HG03460 (cell line): ENCODE data around the gene SEMA5A.

ENCODE experiments used
- ATAC-seq: cut with Tn5 transposase; IDR thresholded peaks from one replicate; pipeline ENCODE4 v1.9.1; 2021; ENCODE audit not compliant: unreplicated experiment

Gene SEMA5A

DNA sequence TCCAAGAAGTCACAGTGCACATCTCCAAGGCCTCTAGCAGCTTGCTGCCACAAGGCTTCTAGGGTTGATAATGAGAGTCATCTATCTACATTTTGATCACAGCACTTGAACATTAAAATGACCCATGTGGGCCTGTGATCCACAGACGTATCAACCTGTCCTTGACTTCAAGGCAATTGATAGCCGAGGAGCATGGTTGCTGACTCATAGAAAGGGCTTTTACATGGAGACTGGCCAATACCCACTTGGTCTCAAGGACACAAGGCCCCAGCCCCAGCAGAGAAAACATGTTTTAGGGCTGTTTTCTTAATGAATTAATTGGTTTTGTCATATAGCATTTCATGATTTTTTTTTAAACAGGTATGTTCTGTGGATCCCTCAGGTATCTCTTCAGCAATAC is 314.0 kb downstream of the SEMA5A start:
- ATAC-seq: no peak

DNA sequence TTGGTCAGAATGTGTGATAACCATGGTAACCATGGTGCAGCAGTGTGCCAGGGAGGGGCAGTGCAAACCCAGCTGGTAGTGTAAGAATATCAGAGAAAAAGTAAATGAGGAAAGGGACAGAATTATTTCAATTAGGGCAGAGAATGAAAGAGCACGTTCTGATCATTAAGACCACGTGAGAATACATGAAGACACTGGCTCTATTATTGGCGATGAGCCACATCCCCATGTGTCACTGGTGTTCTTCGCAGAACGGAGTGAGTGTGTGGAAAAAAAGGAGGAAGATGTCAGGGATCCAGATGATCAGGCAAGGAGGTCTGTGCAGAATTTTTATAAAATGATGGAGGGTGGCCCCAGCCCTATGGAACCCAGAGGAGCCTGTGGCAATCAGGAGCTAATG is 315.5 kb downstream of the SEMA5A start:
- ATAC-seq: no peak

DNA sequence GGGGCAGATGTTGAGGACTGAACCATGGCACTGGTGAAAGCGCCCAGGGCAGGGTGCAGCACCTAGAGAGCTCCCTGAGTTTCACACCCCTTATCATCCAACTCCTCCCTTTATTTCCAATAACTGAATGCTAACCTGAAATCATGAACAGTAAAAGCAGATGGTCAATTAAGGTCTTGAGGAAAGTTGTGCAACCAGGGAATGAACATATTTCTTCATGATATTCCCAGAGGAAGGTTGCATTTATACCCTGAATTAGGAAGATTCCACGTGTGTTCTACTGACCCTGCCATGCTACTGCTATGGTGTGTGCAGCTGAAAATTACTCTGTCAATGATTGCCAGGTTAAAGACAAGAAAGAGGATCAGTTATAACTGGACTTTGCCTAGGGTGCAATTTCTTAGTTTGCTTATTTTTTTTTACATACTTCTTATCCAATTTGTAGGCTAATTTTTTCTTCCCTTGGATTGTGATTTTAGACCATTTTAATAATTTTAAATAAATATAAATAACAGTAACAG is 319.8 kb downstream of the SEMA5A start:
- ATAC-seq: no peak

DNA sequence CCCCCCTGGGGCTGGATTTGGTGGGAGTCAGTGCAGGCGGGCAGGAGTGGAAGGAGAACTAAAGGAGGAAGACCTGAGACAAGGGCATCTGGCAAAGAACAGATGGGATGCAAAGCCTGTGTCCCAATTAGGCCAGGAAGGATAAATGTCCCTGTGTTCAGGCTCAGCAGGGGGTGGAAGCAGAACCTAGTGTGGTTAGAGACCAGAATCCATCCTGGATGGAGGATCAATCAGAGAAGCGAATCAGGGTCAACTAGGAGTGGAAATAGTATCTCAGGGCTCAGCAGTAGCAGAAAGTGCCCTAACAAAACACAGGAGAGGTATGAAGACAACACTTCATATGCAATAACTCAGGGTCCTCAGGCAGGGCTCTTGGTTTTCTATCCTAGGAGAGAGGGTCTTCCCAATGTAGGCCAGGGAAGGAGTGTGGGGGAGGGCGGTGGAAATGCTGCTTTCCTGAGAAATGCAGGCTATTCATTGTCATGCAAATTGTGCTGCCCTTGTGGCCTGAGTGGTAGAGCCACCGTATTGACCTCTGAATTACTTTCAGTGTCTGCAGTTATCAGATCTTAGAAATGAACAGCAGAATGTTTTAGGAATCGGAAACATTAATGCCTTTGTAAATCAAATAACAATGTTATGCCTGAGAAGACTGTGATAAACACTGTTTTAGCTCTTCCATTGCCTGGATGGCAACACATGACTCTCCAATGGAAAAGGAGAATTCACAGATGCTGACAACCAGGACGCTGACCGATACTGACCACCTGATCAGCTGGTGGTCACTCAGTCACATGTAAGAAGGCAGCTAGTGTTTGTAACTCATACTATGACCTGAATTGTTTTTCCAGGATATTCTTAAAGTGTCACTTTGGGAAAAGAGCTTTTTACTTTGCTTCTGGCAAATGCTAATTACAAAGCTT is 323.6 kb downstream of the SEMA5A start:
- no peak for ATAC-seq

DNA sequence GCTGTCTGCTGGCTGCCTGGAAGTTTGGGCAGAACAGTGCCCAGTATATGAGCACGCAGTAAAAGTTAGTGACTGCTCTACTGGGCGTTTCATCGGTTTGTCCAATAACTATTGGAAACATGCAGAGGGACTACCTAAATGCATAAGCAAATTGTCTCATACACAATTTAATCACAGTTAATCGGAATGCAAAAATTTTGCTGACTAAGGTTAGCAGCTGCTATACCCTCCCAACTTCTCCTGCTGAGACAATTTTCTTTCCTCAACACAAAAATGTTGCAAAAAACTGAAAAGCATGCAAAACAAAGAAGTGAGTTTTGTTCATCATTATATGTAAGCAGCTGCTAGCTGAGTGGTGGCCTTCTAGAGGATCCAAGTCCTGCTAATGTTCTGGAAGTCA is 327.5 kb downstream of the SEMA5A start:
- ATAC-seq: no peak

DNA sequence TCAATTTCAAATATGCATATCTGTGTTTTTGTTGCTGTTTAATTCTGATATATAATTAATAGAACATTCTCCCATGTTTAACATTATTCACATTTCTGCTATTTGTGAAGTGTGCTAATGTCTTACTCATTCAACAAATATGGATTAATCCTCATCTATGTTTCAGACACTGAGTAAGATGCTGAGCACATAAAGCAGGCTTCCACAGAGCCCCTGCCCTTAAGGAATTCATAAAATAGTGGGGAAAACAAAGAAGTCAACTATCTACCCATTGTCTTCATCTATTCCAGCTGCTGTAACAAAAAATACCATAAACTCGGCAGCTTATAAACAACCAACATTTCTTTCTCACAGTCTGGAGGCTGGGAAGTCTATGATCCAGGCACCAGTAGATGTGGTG is 333.3 kb downstream of the SEMA5A start:
- no peak for ATAC-seq

GRCh38 chr5:9209846-9210492 is 335.9 kb downstream of the SEMA5A start:
- no peak for ATAC-seq

GRCh38 chr5:9207817-9208418 is 338.0 kb downstream of the SEMA5A start:
- peak; percentile 64 for ATAC-seq

DNA sequence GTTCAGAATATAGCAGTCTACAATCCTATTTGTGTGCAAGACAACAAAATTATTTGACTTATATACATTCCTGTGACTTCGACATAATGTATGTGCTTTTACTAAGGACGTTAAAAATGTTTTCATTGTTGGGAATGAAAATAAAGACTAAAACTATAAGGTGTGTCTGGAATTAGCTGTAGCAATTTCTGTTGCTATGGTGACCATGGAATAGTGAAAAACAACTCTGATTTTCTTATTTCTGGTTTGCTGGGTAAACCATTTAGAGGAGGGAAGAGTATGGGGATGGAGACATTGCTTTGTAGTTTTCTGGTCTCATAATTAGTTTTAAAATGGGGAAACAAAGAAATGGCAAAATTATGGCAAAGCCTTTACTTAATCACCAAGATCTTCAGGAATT is 343.2 kb downstream of the SEMA5A start:
- ATAC-seq: no peak

- ATAC-seq: no peak
Observed at GRCh38 chr5:9201761-9202160, 344.1 kb downstream of the SEMA5A start.

DNA sequence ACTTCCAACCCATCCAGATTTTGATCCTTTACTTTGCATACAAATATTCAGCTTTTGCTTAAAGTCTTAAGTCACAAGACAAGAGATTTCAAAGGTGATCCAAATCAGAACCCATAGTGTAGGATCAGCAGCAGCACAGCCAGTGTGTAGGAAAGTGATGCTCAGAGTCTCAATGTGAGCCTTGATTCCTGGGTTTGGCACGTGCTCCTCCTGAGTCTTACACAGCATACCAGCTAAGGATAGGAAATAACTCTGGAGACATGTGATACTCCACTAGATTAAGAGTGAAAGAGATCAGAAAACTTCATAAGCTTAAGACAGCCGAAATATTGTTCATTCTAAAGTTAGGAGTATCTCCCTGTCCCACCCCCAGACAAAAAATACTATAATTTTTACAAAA is 344.9 kb downstream of the SEMA5A start:
- ATAC-seq: no peak

DNA sequence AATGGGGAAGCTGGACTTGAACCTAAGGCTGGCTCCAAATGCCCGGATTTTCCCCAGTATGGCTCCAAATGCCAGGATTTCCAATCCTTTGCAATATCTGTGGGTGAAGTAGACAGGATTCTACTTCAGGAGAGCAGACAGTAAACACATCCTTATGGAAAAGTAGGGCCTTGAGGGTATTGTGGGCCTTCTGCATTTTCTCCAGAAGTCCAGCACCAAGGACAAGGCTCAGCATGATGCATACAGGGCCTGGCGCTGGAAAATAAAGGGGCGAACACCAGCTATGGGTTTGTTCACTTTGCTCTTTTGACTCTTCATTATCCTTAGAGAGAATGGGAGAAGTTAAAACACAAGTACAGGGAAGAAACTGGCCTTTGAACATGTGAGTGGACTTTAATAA is 347.5 kb downstream of the SEMA5A start:
- ATAC-seq: no peak

GRCh38 chr5:9197881-9198260 is 348.0 kb downstream of the SEMA5A start:
- ATAC-seq: peak; percentile 96

- no peak for ATAC-seq
Observed at GRCh38 chr5:9196403-9197227, 349.3 kb downstream of the SEMA5A start.

DNA sequence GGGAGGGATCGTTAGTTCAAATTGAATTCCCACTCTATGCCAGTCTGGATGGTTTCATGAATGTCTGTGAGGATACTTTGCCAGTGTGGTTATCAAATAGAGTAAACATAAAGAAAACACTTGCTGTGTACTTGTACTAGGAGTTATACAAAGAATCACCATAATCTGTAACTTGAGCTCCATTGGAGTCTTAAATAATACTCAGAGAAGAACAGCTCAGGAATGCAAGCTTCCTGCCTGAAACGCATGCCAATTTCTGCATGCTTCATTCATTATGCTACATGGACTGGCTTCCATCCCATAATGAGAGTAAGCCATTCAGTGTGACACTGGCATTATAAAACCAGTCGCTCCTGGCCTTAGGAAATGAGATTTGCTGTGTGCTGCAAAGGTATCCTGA is 351.4 kb downstream of the SEMA5A start:
- ATAC-seq: no peak

- ATAC-seq: no peak
Observed at GRCh38 chr5:9192266-9192665, 353.6 kb downstream of the SEMA5A start.

DNA sequence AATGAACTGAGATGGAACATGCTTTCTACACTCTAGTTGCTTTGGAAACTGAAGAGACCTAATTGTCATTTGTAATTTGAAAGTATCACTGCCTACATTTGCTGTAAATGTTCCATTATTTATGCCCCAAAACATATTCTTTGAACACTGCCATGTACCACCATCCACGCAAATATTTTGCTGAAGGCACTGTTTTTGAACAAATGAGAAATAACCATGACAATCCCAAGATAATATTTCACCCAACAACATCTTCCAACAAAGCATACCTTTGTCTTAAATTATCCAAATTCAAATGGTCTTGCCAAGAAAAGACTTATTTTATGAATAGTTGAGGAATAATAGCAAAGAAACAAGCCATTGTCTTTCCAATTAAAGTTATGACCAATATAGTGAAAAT is 356.2 kb downstream of the SEMA5A start:
- no peak for ATAC-seq

DNA sequence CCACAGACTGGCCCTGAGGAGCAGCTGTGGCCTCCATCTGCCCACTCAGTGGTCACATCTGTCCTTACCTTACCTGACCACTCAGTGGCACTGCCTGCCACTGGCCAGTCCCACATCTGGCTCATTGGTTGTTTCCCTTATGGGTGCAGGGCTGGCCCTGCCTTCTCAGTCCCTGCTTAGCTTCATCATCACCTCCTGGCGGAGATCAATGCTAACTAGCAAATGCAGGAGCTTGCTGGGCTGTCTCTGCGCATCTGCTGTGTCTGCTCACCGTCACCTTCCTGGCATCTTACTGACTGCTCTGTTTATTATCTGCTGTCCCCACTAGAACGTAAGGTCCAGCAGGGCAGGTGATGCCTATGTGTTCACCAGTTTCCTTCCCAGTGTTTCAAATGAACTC is 356.9 kb downstream of the SEMA5A start:
- no peak for ATAC-seq

GRCh38 chr5:9188131-9188530 is 357.7 kb downstream of the SEMA5A start:
- ATAC-seq: no peak

- no peak for ATAC-seq
Observed at GRCh38 chr5:9187614-9188013, 358.3 kb downstream of the SEMA5A start.

GRCh38 chr5:9186069-9186468 is 359.8 kb downstream of the SEMA5A start:
- no peak for ATAC-seq
